ENCODE measurements around the gene AP4B1.

GRCh38 chr1:113924473-113924872, 19.9 kb upstream of the AP4B1 start:
- TF ChIP-seq, protein P1, sequence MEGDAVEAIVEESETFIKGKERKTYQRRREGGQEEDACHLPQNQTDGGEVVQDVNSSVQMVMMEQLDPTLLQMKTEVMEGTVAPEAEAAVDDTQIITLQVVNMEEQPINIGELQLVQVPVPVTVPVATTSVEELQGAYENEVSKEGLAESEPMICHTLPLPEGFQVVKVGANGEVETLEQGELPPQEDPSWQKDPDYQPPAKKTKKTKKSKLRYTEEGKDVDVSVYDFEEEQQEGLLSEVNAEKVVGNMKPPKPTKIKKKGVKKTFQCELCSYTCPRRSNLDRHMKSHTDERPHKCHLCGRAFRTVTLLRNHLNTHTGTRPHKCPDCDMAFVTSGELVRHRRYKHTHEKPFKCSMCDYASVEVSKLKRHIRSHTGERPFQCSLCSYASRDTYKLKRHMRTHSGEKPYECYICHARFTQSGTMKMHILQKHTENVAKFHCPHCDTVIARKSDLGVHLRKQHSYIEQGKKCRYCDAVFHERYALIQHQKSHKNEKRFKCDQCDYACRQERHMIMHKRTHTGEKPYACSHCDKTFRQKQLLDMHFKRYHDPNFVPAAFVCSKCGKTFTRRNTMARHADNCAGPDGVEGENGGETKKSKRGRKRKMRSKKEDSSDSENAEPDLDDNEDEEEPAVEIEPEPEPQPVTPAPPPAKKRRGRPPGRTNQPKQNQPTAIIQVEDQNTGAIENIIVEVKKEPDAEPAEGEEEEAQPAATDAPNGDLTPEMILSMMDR (IDR thresholded peaks at IDR 0.05; ENCODE audit: poor library complexity) = no peak
- TF ChIP-seq EZH2 (IDR thresholded peaks at IDR 0.05; ENCODE audit: borderline replicate concordance) (no peak), EZH2phosphoT487 (IDR thresholded peaks at IDR 0.05; ENCODE audit: low read depth, severe bottlenecking, unreplicated experiment) (no peak)
